ENCODE measurements around the gene STK10.
A peak's percentile ranks its signal among the peaks of the same experiment; 100 is the strongest.

STK10 gene

DNA sequence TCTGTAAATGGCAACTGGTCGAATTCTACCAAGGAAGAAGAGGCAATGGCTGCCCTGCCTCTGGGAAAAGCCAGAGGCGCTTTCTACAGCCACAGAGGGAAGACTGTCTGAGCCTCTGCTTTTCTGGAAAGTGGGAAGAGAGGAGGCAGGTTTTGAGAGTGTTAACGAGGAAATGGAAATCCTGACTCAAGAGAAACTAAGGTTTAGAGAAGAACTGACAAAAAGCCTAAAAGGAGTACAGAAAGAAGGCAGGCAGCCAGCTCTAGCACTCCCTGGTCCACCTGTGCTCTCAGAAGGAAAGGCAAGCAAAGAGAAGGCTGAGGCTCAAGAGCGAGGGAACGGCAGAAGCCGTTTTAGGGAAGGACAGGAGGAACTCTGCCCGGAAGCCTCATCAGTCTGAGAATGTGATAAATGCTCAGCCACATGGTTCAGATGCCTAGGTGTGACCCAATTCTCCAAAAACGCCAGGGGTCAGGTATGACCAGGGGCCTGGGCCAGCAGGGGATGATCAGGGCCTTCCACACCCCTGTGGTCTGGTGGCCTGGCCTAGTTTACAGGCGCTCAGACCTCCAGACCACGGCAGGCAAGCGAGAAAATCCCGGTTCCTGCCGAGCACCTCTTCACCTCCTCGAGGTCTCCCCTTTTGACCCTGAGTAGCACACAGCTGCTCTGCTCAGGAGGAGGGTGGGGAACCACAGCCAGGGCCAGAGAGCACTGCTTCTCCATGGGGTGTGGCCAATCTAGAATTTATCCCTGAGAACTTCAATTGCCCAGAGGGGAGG, 101.6 kb downstream of the STK10 start:
- H3K4me2 ChIP-seq (ENCODE audit: insufficient read depth, low read length), result no peak overlapping the region
- no peaks in the 10 kb centered on the region for H3K4me1 ChIP-seq (ENCODE audit: insufficient read depth, low read length)
- TF ChIP-seq EZH2 (IDR thresholded peaks at IDR 0.05; ENCODE audit: borderline replicate concordance, low read depth, low read length, severe bottlenecking), result no peak
- TF ChIP-seq, protein P1, sequence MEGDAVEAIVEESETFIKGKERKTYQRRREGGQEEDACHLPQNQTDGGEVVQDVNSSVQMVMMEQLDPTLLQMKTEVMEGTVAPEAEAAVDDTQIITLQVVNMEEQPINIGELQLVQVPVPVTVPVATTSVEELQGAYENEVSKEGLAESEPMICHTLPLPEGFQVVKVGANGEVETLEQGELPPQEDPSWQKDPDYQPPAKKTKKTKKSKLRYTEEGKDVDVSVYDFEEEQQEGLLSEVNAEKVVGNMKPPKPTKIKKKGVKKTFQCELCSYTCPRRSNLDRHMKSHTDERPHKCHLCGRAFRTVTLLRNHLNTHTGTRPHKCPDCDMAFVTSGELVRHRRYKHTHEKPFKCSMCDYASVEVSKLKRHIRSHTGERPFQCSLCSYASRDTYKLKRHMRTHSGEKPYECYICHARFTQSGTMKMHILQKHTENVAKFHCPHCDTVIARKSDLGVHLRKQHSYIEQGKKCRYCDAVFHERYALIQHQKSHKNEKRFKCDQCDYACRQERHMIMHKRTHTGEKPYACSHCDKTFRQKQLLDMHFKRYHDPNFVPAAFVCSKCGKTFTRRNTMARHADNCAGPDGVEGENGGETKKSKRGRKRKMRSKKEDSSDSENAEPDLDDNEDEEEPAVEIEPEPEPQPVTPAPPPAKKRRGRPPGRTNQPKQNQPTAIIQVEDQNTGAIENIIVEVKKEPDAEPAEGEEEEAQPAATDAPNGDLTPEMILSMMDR (IDR thresholded peaks at IDR 0.05; ENCODE audit: borderline replicate concordance, extremely low read depth, low read length, poor library complexity, severe bottlenecking), result no peak
- ATAC-seq (ENCODE audit: insufficient read depth, low read depth), result peak; percentile 49; the same call in 2 of the 3 replicates
- H3K9ac ChIP-seq (ENCODE audit: low read depth, low read length), result no peak overlapping the region
- H3K9me3 ChIP-seq (ENCODE audit: insufficient read depth, low read length, severe bottlenecking), result no peaks in the 10 kb centered on the region
- H3K27ac ChIP-seq (ENCODE audit: low read length), result no peak overlapping the region
- H4K20me1 ChIP-seq (ENCODE audit: insufficient read depth, low read length), result 0 out of 2 replicates have a peak, but pooled peaks cover 3% of the 10 kb centered on the region
- no peak overlapping the region for H3K4me3 ChIP-seq (ENCODE audit: low read depth in 1 of 2, low read length in 2 of 2)
- H3K36me3 ChIP-seq (ENCODE audit: insufficient read depth, low read length), result peaks cover 24% of the 10 kb centered on the region
- no peaks in the 10 kb centered on the region for H3K27me3 ChIP-seq (ENCODE audit: insufficient read depth, low read length, poor library complexity)
- DNase-seq, result no peak
- H2AFZ ChIP-seq (ENCODE audit: low read depth, low read length), result no peak overlapping the region
- no peaks in the 10 kb centered on the region for H3K79me2 ChIP-seq (ENCODE audit: insufficient read depth, low read length)

DNA sequence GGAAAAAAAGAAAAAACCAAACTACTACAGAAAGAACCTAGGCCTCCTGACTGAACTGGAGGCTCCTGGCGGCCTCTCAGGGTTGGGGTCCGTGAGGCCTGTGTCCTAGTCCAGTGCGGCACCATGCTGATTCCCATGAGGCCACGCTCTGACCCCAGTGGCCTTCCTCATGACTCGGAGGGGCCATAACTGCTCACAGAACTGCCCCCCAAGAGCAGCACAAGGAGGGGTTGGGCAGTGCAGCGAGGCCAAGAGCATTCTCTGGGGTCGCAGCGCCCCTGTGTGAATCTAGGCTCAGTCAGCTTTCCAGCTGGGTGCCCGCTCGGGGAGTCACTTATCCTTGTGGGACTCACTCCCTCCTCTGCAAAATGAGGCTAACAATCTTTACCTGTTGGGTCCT, 102.3 kb downstream of the STK10 start:
- no peak overlapping the region for H3K27ac ChIP-seq (ENCODE audit: low read length)
- DNase-seq, result no peak
- no peak overlapping the region for H2AFZ ChIP-seq (ENCODE audit: low read depth, low read length)
- TF ChIP-seq EZH2 (IDR thresholded peaks at IDR 0.05; ENCODE audit: borderline replicate concordance, low read depth, low read length, severe bottlenecking), result no peak
- TF ChIP-seq, protein P1 (IDR thresholded peaks at IDR 0.05; ENCODE audit: borderline replicate concordance, extremely low read depth, low read length, poor library complexity, severe bottlenecking), result no peak
- no peak for ATAC-seq (ENCODE audit: insufficient read depth, low read depth)
- no peak overlapping the region for H3K9ac ChIP-seq (ENCODE audit: low read depth, low read length)
- peaks cover 20% of the 10 kb centered on the region for H3K36me3 ChIP-seq (ENCODE audit: insufficient read depth, low read length)
- H3K9me3 ChIP-seq (ENCODE audit: insufficient read depth, low read length, severe bottlenecking), result no peaks in the 10 kb centered on the region
- no peaks in the 10 kb centered on the region for H3K4me1 ChIP-seq (ENCODE audit: insufficient read depth, low read length)
- H3K79me2 ChIP-seq (ENCODE audit: insufficient read depth, low read length), result no peaks in the 10 kb centered on the region
- H3K4me2 ChIP-seq (ENCODE audit: insufficient read depth, low read length), result no peak overlapping the region
- no peaks in the 10 kb centered on the region for H3K27me3 ChIP-seq (ENCODE audit: insufficient read depth, low read length, poor library complexity)
- H4K20me1 ChIP-seq (ENCODE audit: insufficient read depth, low read length), result 0 out of 2 replicates have a peak, but pooled peaks cover 3% of the 10 kb centered on the region
- no peak overlapping the region for H3K4me3 ChIP-seq (ENCODE audit: low read depth in 1 of 2, low read length in 2 of 2)

- Histone ChIP-seq H3K79me2 (ENCODE audit: insufficient read depth, low read length) (no peaks in the 10 kb centered on the region), H3K4me1 (ENCODE audit: insufficient read depth, low read length) (peaks cover 17% of the 10 kb centered on the region), H3K27ac (ENCODE audit: low read length) (no peak overlapping the region), H2AFZ (ENCODE audit: low read depth, low read length) (no peak overlapping the region), H3K4me3 (ENCODE audit: low read depth in 1 of 2, low read length in 2 of 2) (no peak overlapping the region), H4K20me1 (ENCODE audit: insufficient read depth, low read length) (peaks cover 4% of the 10 kb centered on the region; the same call in 1 of the 2 replicates), H3K9ac (ENCODE audit: low read depth, low read length) (no peak overlapping the region), H3K27me3 (ENCODE audit: insufficient read depth, low read length, poor library complexity) (no peaks in the 10 kb centered on the region), H3K4me2 (ENCODE audit: insufficient read depth, low read length) (no peak overlapping the region), H3K36me3 (ENCODE audit: insufficient read depth, low read length) (peaks cover 28% of the 10 kb centered on the region), H3K9me3 (ENCODE audit: insufficient read depth, low read length, severe bottlenecking) (no peaks in the 10 kb centered on the region)
- ATAC-seq (ENCODE audit: insufficient read depth, low read depth) (no peak), DNase-seq (no peak)
- TF ChIP-seq, protein P1 (IDR thresholded peaks at IDR 0.05; ENCODE audit: borderline replicate concordance, extremely low read depth, low read length, poor library complexity, severe bottlenecking), result no peak
- TF ChIP-seq EZH2 (IDR thresholded peaks at IDR 0.05; ENCODE audit: borderline replicate concordance, low read depth, low read length, severe bottlenecking), result no peak
Observed at GRCh38 chr5:172082180-172082579, 105.8 kb downstream of the STK10 start.
